B cell (primary cell): ENCODE data around the gene MAN1A1. TPM values are rescaled to one million over a fixed set of nuclear protein-coding genes. Genes with fewer than 3 reads are reported as not detected.

Experiments
- ATAC-seq: fragments of 200-7000 bp; cut with Tn5 transposase; one replicate; pipeline ENCODE4 v1.10.0; 2021; ENCODE audit warnings: low read depth, mild to moderate bottlenecking, moderate number of reproducible peaks, moderate library complexity
- CTCF ChIA-PET: fragments of 350-600 bp; sonication (Branson Sonifier 250); formaldehyde crosslinking; loops from one replicate; lab custom pipeline; 2021; ENCODE audit warnings: antibody characterized with exemption, inconsistent platforms; lab: Charles Lee
- POLR2A ChIA-PET: fragments of 350-600 bp; sonication (Branson Sonifier 250); formaldehyde crosslinking; loops from one replicate; lab custom pipeline; 2021; ENCODE audit warnings: antibody characterized with exemption; lab: Charles Lee
- DNase-seq: peaks from one replicate; pipeline ENCODE4 v3.0.0; 2013
- H2AFZ ChIP-seq: 2 replicates; pipeline ENCODE4 v1.6.1; 2012; ENCODE audit warnings: mild to moderate bottlenecking, low read depth, low read length; ENCODE audit not compliant: insufficient read depth, poor library complexity, severe bottlenecking
- H3K27ac ChIP-seq, 2 donors: 1 replicate in 1 of 2; 2 replicates in 1 of 2; pipeline ENCODE4 v1.5.1; 2012 to 2013; ENCODE audit warnings: low read length in 2 of 2, mild to moderate bottlenecking in 2 of 2, moderate library complexity in 1 of 2
- H3K27me3 ChIP-seq, 4 experiments: fragments of 200-600 bp in 1 of 4; sonication (generic) in 1 of 4; replicated peaks in 1 of 4; 1 replicate in 2 of 4; 2 replicates in 2 of 4; pipeline versions ENCODE4 v1.6.1 to v1.7.0; 2013 to 2016; ENCODE audit warnings: low read length in 3 of 4, mild to moderate bottlenecking in 2 of 4, mixed read lengths in 1 of 4, moderate library complexity in 1 of 4; ENCODE audit not compliant: insufficient read depth in 4 of 4, control insufficient read depth in 3 of 4; ENCODE audit errors: control extremely low read depth in 1 of 4
- H3K36me3 ChIP-seq, 2 experiments: replicated peaks in 1 of 2; 1 replicate in 1 of 2; 2 replicates in 1 of 2; pipeline versions ENCODE4 v1.6.1 to v1.7.1; 2013; ENCODE audit warnings: low read length in 1 of 2; ENCODE audit not compliant: insufficient read depth in 2 of 2, control insufficient read depth in 1 of 2; ENCODE audit errors: control extremely low read depth in 1 of 2, extremely low read depth in 1 of 2
- H3K4me1 ChIP-seq, 2 donors: fragments of 200-600 bp in 1 of 2; sonication (generic) in 1 of 2; 1 replicate in 1 of 2; 2 replicates in 1 of 2; pipeline versions ENCODE4 v1.5.1 to v1.6.1; 2013 to 2017; ENCODE audit warnings: low read length in 2 of 2; ENCODE audit not compliant: control insufficient read depth in 2 of 2, insufficient read depth in 2 of 2
- H3K4me2 ChIP-seq: replicated peaks from 2 replicates; pipeline ENCODE3; 2012; ENCODE audit warnings: mild to moderate bottlenecking, low read depth, low read length; ENCODE audit not compliant: poor library complexity, severe bottlenecking
- H3K4me3 ChIP-seq, 5 experiments: fragments of 200-600 bp in 1 of 5; sonication (generic) in 1 of 5; 1 replicate in 3 of 5; 2 replicates in 2 of 5; pipeline versions ENCODE4 v1.5.1 to v1.7.0; 2011 to 2016; ENCODE audit warnings: low read length in 4 of 5, mild to moderate bottlenecking in 4 of 5, low read depth in 2 of 5, control low read depth in 1 of 5, moderate library complexity in 1 of 5; ENCODE audit not compliant: insufficient read depth in 1 of 5; ENCODE audit errors: control extremely low read depth in 1 of 5, extremely low read depth in 1 of 5
- H3K79me2 ChIP-seq: fragments of 200-600 bp; sonication (generic); one replicate; pipeline ENCODE4 v1.6.0; 2016; ENCODE audit warnings: low read length; ENCODE audit not compliant: control insufficient read depth, insufficient read depth
- H3K9ac ChIP-seq: fragments of 200-600 bp; sonication (generic); 2 replicates; pipeline ENCODE4 v1.6.1; 2017; ENCODE audit warnings: mild to moderate bottlenecking, low read length, moderate library complexity
- H3K9me3 ChIP-seq, 3 donors: one replicate each; pipeline versions ENCODE4 v1.6.1 to v1.7.1; 2013; ENCODE audit warnings: low read length in 2 of 3; ENCODE audit not compliant: control insufficient read depth in 2 of 3, insufficient read depth in 1 of 3; ENCODE audit errors: control extremely low read depth in 1 of 3
- H4K20me1 ChIP-seq: 2 replicates; pipeline ENCODE4 v1.6.0; 2012; ENCODE audit warnings: mild to moderate bottlenecking, low read length; ENCODE audit not compliant: insufficient read depth, control insufficient read depth, poor library complexity, severe bottlenecking
- H3K27ac Mint-ChIP-seq: one replicate; pipeline ENCODE4 v1.8.0; 2021; ENCODE audit warnings: mixed read lengths
- H3K27me3 Mint-ChIP-seq: one replicate; pipeline ENCODE4 v1.8.0; 2021; ENCODE audit warnings: mixed read lengths
- H3K4me1 Mint-ChIP-seq: one replicate; pipeline ENCODE4 v1.8.0; 2021; ENCODE audit warnings: mixed read lengths
- H3K4me3 Mint-ChIP-seq: one replicate; pipeline ENCODE4 v1.8.0; 2021; ENCODE audit warnings: mixed read lengths
- H3K9me3 Mint-ChIP-seq: one replicate; pipeline ENCODE4 v1.8.0; 2022; ENCODE audit warnings: mixed read lengths; ENCODE audit not compliant: insufficient read depth
- EZH2 ChIP-seq: IDR thresholded peaks from 2 replicates; pipeline ENCODE4 v1.6.1; 2012; ENCODE audit warnings: borderline replicate concordance, low read depth, mild to moderate bottlenecking, moderate library complexity, low read length; ENCODE audit not compliant: insufficient read depth, poor library complexity, severe bottlenecking
- WGBS: methylation state at CpG from one replicate; pipeline ENCODE4 v1.1.5; 2013; ENCODE audit warnings: missing lambda C conversion rate; ENCODE audit not compliant: insufficient coverage; 5-methylcytosine and 5-hydroxymethylcytosine counted together
- intact Hi-C: fragments of 100-400 bp; cut with micrococcal nuclease; formaldehyde crosslinking; loops from one replicate; pipeline ENCODE4 v1.10.0; 2022
- polyA plus RNA-seq: library from polyadenylated mRNA; depleted of rRNA; stranded (reverse); fragments of >200 nt; gene quantifications from 2 replicates; pipeline ENCODE4 v1.2.3, GENCODE V29; 2012
- total RNA-seq, 2 donors: library from RNA; stranded (reverse); fragments of 120-200 nt in 1 of 2; gene quantifications; 1 replicate in 1 of 2; 2 replicates in 1 of 2; pipeline versions ENCODE4 v1.2.3 to v1.2.4, GENCODE V29; 2013 to 2022
- TF ChIP-seq, protein P1 (sequence below): fragments of 200-600 bp; IDR thresholded peaks from one replicate; pipeline ENCODE4 v1.8.0; 2022; ENCODE audit warnings: antibody characterized with exemption, mild to moderate bottlenecking

Gene MAN1A1
- total and polyA plus RNA-seq, 2 donors (not counting 1 experiment from before 2014, with no cell fraction given) = 5.1 to 31.7 TPM

DNA sequence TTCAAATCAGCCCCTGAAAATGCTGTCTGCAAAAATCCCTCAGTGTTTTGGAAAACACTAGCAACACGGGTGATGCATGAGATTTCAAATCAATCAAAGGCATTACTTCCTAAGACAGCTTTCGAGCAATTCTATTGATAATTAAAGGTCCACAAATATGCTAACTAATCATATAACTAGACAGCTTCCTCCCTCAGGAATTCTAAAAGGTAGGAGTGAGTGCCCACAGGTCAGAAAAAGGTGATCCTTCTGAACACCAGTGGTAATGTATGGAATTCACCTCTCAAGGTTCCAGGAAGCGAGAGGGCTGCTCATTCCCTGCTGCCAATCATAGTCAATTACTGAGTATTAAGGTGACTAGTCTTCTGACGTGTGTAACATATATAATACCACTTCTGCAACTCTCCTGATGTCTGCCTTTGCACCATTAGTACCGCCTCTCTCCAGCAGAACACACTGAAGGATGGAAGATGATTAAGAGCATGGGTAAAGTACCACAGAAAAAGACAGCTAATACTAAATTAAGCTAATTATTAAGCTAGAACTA lies 16.4 kb downstream of the MAN1A1 start:
- no peak overlapping the region for H3K27ac ChIP-seq
- H3K4me1 ChIP-seq = peaks cover 12 to 16% of the 10 kb centered on the region in 2 donors
- H3K27me3 ChIP-seq = no peaks in the 10 kb centered on the region
- H3K4me1 Mint-ChIP-seq = peaks cover 37% of the 10 kb centered on the region
- no peaks in the 10 kb centered on the region for H4K20me1 ChIP-seq
- TF ChIP-seq, protein P1, sequence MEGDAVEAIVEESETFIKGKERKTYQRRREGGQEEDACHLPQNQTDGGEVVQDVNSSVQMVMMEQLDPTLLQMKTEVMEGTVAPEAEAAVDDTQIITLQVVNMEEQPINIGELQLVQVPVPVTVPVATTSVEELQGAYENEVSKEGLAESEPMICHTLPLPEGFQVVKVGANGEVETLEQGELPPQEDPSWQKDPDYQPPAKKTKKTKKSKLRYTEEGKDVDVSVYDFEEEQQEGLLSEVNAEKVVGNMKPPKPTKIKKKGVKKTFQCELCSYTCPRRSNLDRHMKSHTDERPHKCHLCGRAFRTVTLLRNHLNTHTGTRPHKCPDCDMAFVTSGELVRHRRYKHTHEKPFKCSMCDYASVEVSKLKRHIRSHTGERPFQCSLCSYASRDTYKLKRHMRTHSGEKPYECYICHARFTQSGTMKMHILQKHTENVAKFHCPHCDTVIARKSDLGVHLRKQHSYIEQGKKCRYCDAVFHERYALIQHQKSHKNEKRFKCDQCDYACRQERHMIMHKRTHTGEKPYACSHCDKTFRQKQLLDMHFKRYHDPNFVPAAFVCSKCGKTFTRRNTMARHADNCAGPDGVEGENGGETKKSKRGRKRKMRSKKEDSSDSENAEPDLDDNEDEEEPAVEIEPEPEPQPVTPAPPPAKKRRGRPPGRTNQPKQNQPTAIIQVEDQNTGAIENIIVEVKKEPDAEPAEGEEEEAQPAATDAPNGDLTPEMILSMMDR = no peak
- TF ChIP-seq EZH2 = no peak
- H3K4me3 ChIP-seq = no peak overlapping the region
- intact Hi-C loops = loop anchor here (1.0 to 5.0 kb wide), 4 partner anchors 15 to 1974 kb away; no protein-coding TSS in a partner anchor
- WGBS = no CpG with 5 or more reads among the region's 5 CpGs
- ATAC-seq (no peak), DNase-seq (no peak)
- CTCF ChIA-PET = interaction anchor here (0.9 to 4.1 kb wide), 11 partner anchors 10 to 946 kb away, joined by 3 to 23 read pairs (median 5); no protein-coding TSS in a partner anchor
- no peak overlapping the region for H3K4me2 ChIP-seq
- no peaks in the 10 kb centered on the region for H3K36me3 ChIP-seq
- POLR2A ChIA-PET = no interaction called here
- H3K9me3 ChIP-seq = no peaks in the 10 kb centered on the region
- H3K9ac ChIP-seq = no peak overlapping the region
- no peak overlapping the region for H3K27ac Mint-ChIP-seq
- H3K9me3 Mint-ChIP-seq = no peaks in the 10 kb centered on the region
- H3K79me2 ChIP-seq = peaks cover 59% of the 10 kb centered on the region
- H2AFZ ChIP-seq = no peak overlapping the region
- no peaks in the 10 kb centered on the region for H3K27me3 Mint-ChIP-seq
- H3K4me3 Mint-ChIP-seq = no peak overlapping the region

DNA sequence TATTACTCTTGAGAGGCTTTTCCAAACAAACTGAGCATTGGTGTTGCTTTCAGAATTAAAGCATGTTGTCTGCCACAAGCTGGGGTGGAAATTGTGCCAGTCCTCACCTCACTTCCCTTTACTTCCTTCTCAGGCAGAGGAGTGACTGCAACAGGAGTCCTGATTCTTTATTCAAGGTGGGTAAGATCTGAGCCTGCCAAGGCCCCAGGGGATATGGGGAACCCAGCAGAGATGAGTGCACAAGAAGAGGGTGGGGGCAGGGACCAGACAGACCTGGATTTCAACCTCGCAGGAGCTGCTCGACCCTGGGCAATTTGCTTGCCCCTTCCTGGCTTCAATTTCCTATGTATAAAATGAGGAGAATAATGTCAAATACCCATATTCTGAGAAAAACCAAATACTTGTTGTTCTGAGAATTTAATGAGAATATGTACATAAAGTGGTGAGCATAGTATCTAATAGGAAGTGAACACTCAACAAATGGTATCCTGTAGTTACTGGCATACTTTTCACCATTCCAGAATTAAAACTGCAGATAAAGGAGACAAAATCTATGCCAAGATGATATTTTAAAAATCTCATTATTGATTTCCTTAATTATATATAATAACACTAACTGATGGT lies 17.8 kb downstream of the MAN1A1 start:
- Mint-ChIP-seq H3K4me3 (no peak overlapping the region), H3K27ac (no peak overlapping the region), H3K27me3 (no peaks in the 10 kb centered on the region), H3K9me3 (no peaks in the 10 kb centered on the region), H3K4me1 (peaks cover 31% of the 10 kb centered on the region)
- ATAC-seq (no peak), DNase-seq (no peak)
- no peak overlapping the region for H3K9ac ChIP-seq
- intact Hi-C loops = loop anchor here (5.0 kb wide), 3 partner anchors 1046 to 1976 kb away; no protein-coding TSS in a partner anchor
- WGBS = no CpG with 5 or more reads among the region's 2 CpGs
- H3K27me3 ChIP-seq = no peaks in the 10 kb centered on the region
- H4K20me1 ChIP-seq = no peaks in the 10 kb centered on the region
- H3K4me1 ChIP-seq = peaks cover 12 to 16% of the 10 kb centered on the region in 2 donors
- ChIA-PET POLR2A (no interaction called here), CTCF (interaction anchor here (3.0 kb wide), 1 partner anchor 16 kb away, joined by 21 read pairs; no protein-coding TSS in a partner anchor)
- no peaks in the 10 kb centered on the region for H3K9me3 ChIP-seq
- TF ChIP-seq EZH2 = no peak
- TF ChIP-seq, protein P1 = no peak
- no peak overlapping the region for H3K27ac ChIP-seq
- peaks cover 65% of the 10 kb centered on the region for H3K79me2 ChIP-seq
- no peak overlapping the region for H3K4me2 ChIP-seq
- no peaks in the 10 kb centered on the region for H3K36me3 ChIP-seq
- H2AFZ ChIP-seq = no peak overlapping the region
- no peak overlapping the region for H3K4me3 ChIP-seq
